ENCODE results near the gene B4GALT6. TPM values are rescaled to one million over a fixed set of nuclear protein-coding genes. Genes with fewer than 3 reads are reported as not detected.

B4GALT6 gene
- total and polyA plus RNA-seq, 2 donors (not counting 1 experiment from before 2014, with no cell fraction given) = 1.7 TPM; not detected in 1

DNA sequence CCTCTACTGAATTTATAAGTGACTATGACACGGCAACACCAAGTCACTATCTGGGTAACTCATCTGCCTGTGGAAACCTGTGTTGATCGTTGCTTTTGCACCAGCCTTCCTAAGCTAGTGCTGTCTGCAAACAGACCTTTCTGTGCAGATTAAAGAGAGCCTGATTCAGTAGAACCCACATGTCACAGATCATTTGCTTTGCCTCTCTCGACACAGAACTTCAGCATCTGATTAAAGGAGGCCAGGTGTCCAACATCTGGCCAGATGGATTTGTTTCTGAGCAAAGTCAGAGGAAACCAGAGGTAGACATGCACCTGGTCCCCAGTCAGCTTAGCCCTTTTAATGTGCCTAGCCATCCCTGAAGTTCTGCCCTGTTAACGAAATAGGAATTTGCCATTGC, 107.7 kb downstream of the B4GALT6 start:
- no peaks in the 10 kb centered on the region for H3K36me3 ChIP-seq (replicated peaks in 1 of 2; ENCODE audit: control extremely low read depth in 1 of 2, control insufficient read depth in 1 of 2, extremely low read depth in 1 of 2, insufficient read depth in 2 of 2, low read length in 1 of 2)
- H3K9ac ChIP-seq (ENCODE audit: low read length) = no peak overlapping the region
- no peaks in the 10 kb centered on the region for H3K27me3 ChIP-seq (replicated peaks in 1 of 4; ENCODE audit: control extremely low read depth in 1 of 4, control insufficient read depth in 3 of 4, insufficient read depth in 4 of 4, low read length in 3 of 4)
- no peaks in the 10 kb centered on the region for H3K79me2 ChIP-seq (ENCODE audit: control insufficient read depth, insufficient read depth, low read length)
- H4K20me1 ChIP-seq (ENCODE audit: control insufficient read depth, insufficient read depth, low read length, poor library complexity, severe bottlenecking) = no peaks in the 10 kb centered on the region
- 36% methylated on average over 4 of the region's 4 CpGs for WGBS (ENCODE audit: insufficient coverage)
- H3K27ac ChIP-seq (ENCODE audit: low read length in 2 of 2) = no peak overlapping the region
- H3K9me3 Mint-ChIP-seq (ENCODE audit: insufficient read depth) = no peaks in the 10 kb centered on the region
- ChIA-PET CTCF (interaction anchor here (1.2 kb wide), 1 partner anchor 24 kb away, joined by 3 read pairs; no protein-coding TSS in a partner anchor), POLR2A (no interaction called here)
- no peak overlapping the region for H3K4me3 Mint-ChIP-seq
- H3K4me1 ChIP-seq (ENCODE audit: control insufficient read depth in 2 of 2, insufficient read depth in 2 of 2, low read length in 2 of 2) = no peaks in the 10 kb centered on the region
- no peaks in the 10 kb centered on the region for H3K27me3 Mint-ChIP-seq
- H3K27ac Mint-ChIP-seq = no peak overlapping the region
- no peak overlapping the region for H2AFZ ChIP-seq (ENCODE audit: insufficient read depth, low read depth, low read length, poor library complexity, severe bottlenecking)
- intact Hi-C loops (cut with micrococcal nuclease) = no loop called here
- H3K4me3 ChIP-seq (ENCODE audit: control extremely low read depth in 1 of 5, extremely low read depth in 1 of 5, insufficient read depth in 1 of 5, low read depth in 2 of 5, low read length in 4 of 5) = no peak overlapping the region
- H3K9me3 ChIP-seq (ENCODE audit: control extremely low read depth in 1 of 3, control insufficient read depth in 2 of 3, insufficient read depth in 1 of 3, low read length in 2 of 3) = no peaks in the 10 kb centered on the region
- TF ChIP-seq, protein P1, sequence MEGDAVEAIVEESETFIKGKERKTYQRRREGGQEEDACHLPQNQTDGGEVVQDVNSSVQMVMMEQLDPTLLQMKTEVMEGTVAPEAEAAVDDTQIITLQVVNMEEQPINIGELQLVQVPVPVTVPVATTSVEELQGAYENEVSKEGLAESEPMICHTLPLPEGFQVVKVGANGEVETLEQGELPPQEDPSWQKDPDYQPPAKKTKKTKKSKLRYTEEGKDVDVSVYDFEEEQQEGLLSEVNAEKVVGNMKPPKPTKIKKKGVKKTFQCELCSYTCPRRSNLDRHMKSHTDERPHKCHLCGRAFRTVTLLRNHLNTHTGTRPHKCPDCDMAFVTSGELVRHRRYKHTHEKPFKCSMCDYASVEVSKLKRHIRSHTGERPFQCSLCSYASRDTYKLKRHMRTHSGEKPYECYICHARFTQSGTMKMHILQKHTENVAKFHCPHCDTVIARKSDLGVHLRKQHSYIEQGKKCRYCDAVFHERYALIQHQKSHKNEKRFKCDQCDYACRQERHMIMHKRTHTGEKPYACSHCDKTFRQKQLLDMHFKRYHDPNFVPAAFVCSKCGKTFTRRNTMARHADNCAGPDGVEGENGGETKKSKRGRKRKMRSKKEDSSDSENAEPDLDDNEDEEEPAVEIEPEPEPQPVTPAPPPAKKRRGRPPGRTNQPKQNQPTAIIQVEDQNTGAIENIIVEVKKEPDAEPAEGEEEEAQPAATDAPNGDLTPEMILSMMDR (IDR thresholded peaks at IDR 0.05) = no peak
- TF ChIP-seq EZH2 (IDR thresholded peaks at IDR 0.05; ENCODE audit: borderline replicate concordance, insufficient read depth, low read depth, low read length, poor library complexity, severe bottlenecking) = no peak
- ATAC-seq (ENCODE audit: low read depth) (no peak), DNase-seq (no peak)
- no peak overlapping the region for H3K4me2 ChIP-seq (replicated peaks; ENCODE audit: low read depth, low read length, poor library complexity, severe bottlenecking)
- H3K4me1 Mint-ChIP-seq = no peaks in the 10 kb centered on the region

DNA sequence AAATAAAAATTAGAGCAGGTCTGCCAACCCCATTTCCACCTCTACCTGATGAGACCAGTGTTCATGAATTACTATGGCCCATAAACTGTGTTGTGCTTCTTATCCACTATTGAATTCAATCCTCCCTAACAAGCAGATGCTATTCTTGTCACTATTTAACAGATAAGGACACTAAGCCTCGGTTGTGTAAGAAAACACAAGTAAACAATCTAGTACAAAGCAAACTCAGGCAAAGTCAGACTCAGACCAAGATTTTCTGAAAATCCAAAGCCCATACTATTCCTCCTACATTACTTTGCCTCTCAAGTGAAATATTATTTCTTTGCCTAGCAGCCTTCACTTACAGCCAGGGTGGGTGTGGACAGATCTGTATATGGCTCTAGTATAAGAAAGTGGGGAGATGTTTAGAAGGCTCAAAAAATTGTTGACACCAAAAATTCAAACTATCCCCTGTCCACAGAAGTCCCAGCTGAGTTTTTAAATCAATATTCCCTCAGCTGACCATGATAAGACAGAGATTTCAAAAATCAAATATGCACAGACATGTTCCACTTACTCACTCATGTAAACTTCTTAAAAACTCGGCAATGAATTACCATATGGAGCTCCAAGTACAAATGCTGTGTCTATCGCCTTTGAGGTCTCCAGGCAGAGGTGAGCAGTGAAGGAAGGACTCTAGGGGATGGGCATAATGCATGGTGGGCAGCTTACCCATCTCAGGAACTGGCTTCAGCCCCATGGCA, 108.7 kb downstream of the B4GALT6 start:
- WGBS (ENCODE audit: insufficient coverage) = 94% methylated on average over 2 of the region's 3 CpGs
- H3K27ac ChIP-seq (ENCODE audit: low read length in 2 of 2) = no peak overlapping the region
- H3K4me3 ChIP-seq (ENCODE audit: control extremely low read depth in 1 of 5, extremely low read depth in 1 of 5, insufficient read depth in 1 of 5, low read depth in 2 of 5, low read length in 4 of 5) = no peak overlapping the region
- no peaks in the 10 kb centered on the region for H3K79me2 ChIP-seq (ENCODE audit: control insufficient read depth, insufficient read depth, low read length)
- no peaks in the 10 kb centered on the region for H3K4me1 Mint-ChIP-seq
- no peaks in the 10 kb centered on the region for H3K9me3 Mint-ChIP-seq (ENCODE audit: insufficient read depth)
- ChIA-PET CTCF (interaction anchor here (1.2 kb wide), 1 partner anchor 23 kb away, joined by 3 read pairs; no protein-coding TSS in a partner anchor), POLR2A (no interaction called here)
- no peak overlapping the region for H3K27ac Mint-ChIP-seq
- H3K27me3 ChIP-seq (replicated peaks in 1 of 4; ENCODE audit: control extremely low read depth in 1 of 4, control insufficient read depth in 3 of 4, insufficient read depth in 4 of 4, low read length in 3 of 4) = no peaks in the 10 kb centered on the region
- ATAC-seq (ENCODE audit: low read depth) (no peak), DNase-seq (no peak)
- TF ChIP-seq, protein P1 (IDR thresholded peaks at IDR 0.05) = no peak
- no peak for TF ChIP-seq EZH2 (IDR thresholded peaks at IDR 0.05; ENCODE audit: borderline replicate concordance, insufficient read depth, low read depth, low read length, poor library complexity, severe bottlenecking)
- H3K4me1 ChIP-seq (ENCODE audit: control insufficient read depth in 2 of 2, insufficient read depth in 2 of 2, low read length in 2 of 2) = no peaks in the 10 kb centered on the region
- no peak overlapping the region for H3K4me2 ChIP-seq (replicated peaks; ENCODE audit: low read depth, low read length, poor library complexity, severe bottlenecking)
- no peak overlapping the region for H3K4me3 Mint-ChIP-seq
- no peaks in the 10 kb centered on the region for H3K9me3 ChIP-seq (ENCODE audit: control extremely low read depth in 1 of 3, control insufficient read depth in 2 of 3, insufficient read depth in 1 of 3, low read length in 2 of 3)
- H3K9ac ChIP-seq (ENCODE audit: low read length) = no peak overlapping the region
- intact Hi-C loops (cut with micrococcal nuclease) = no loop called here
- no peaks in the 10 kb centered on the region for H4K20me1 ChIP-seq (ENCODE audit: control insufficient read depth, insufficient read depth, low read length, poor library complexity, severe bottlenecking)
- no peak overlapping the region for H2AFZ ChIP-seq (ENCODE audit: insufficient read depth, low read depth, low read length, poor library complexity, severe bottlenecking)
- no peaks in the 10 kb centered on the region for H3K36me3 ChIP-seq (replicated peaks in 1 of 2; ENCODE audit: control extremely low read depth in 1 of 2, control insufficient read depth in 1 of 2, extremely low read depth in 1 of 2, insufficient read depth in 2 of 2, low read length in 1 of 2)
- no peaks in the 10 kb centered on the region for H3K27me3 Mint-ChIP-seq
